Subcutaneous abdominal adipose tissue (tissue), 5 donors: ENCODE data around the gene NECTIN3.
A peak's percentile ranks its signal among the peaks of the same experiment; 100 is the strongest.

Source experiments
- H3K27ac ChIP-seq: one replicate; pipeline ENCODE4 v1.7.0; 2013; ENCODE audit warnings: low read depth, mild to moderate bottlenecking, inconsistent platforms, low read length, moderate library complexity
- H3K27me3 ChIP-seq, 5 donors: one replicate each; pipeline ENCODE4 v1.7.0; 2013; ENCODE audit warnings: low read length in 5 of 5, inconsistent platforms in 1 of 5; ENCODE audit not compliant: control insufficient read depth in 5 of 5, insufficient read depth in 4 of 5
- H3K36me3 ChIP-seq, 5 donors: one replicate each; pipeline ENCODE4 v1.7.0; 2013; ENCODE audit warnings: low read length in 5 of 5; ENCODE audit not compliant: control insufficient read depth in 5 of 5, insufficient read depth in 5 of 5
- H3K4me1 ChIP-seq, 5 donors: one replicate each; pipeline ENCODE4 v1.7.0; 2013; ENCODE audit warnings: low read length in 5 of 5, mild to moderate bottlenecking in 3 of 5, moderate library complexity in 1 of 5; ENCODE audit not compliant: control insufficient read depth in 5 of 5, insufficient read depth in 5 of 5
- H3K4me3 ChIP-seq, 5 donors: one replicate each; pipeline ENCODE4 v1.7.0; 2013; ENCODE audit warnings: low read length in 5 of 5, low read depth in 1 of 5
- H3K9ac ChIP-seq, 5 donors: one replicate each; pipeline ENCODE4 v1.7.0; 2013; ENCODE audit warnings: low read length in 5 of 5, mild to moderate bottlenecking in 4 of 5, moderate library complexity in 3 of 5
- H3K9me3 ChIP-seq, 5 donors: one replicate each; pipeline ENCODE4 v1.7.0; 2013; ENCODE audit warnings: low read length in 5 of 5; ENCODE audit not compliant: control insufficient read depth in 5 of 5
- donor health status: healthy.
- donor health status: healthy.
- donor health status: healthy.
- donor health status: healthy.
- donor health status: healthy.

The NECTIN3 gene

GRCh38 chr3:111077369-111077768 is 5.8 kb downstream of the NECTIN3 start:
- Histone ChIP-seq H3K36me3 (no peaks in the 10 kb centered on the region), H3K4me1 (peaks cover 0 to 21% (median 16%) of the 10 kb centered on the region in 5 donors), H3K9ac (no peak overlapping the region), H3K27ac (no peak overlapping the region), H3K4me3 (no peak overlapping the region), H3K27me3 (no peaks in the 10 kb centered on the region), H3K9me3 (no peaks in the 10 kb centered on the region)

- H3K9ac ChIP-seq = no peak overlapping the region
- H3K27me3 ChIP-seq = no peaks in the 10 kb centered on the region
- no peaks in the 10 kb centered on the region for H3K9me3 ChIP-seq
- peaks cover 0 to 10% (median 5%) of the 10 kb centered on the region in 5 donors for H3K4me1 ChIP-seq
- H3K27ac ChIP-seq = no peak overlapping the region
- no peaks in the 10 kb centered on the region for H3K36me3 ChIP-seq
- no peak overlapping the region for H3K4me3 ChIP-seq
Observed at GRCh38 chr3:111080413-111080812, 8.8 kb downstream of the NECTIN3 start.

GRCh38 chr3:111081008-111081545 is 9.5 kb downstream of the NECTIN3 start:
- Histone ChIP-seq H3K9me3 (no peaks in the 10 kb centered on the region), H3K9ac (no peak overlapping the region), H3K4me3 (no peak overlapping the region), H3K36me3 (no peaks in the 10 kb centered on the region), H3K27ac (no peak overlapping the region), H3K27me3 (no peaks in the 10 kb centered on the region), H3K4me1 (peaks cover 0 to 12% (median 9%) of the 10 kb centered on the region in 5 donors)

- no peaks in the 10 kb centered on the region for H3K36me3 ChIP-seq
- H3K27ac ChIP-seq = no peak overlapping the region
- peak overlapping the region in 1 of 5 donors; percentile 1 for H3K9ac ChIP-seq
- H3K27me3 ChIP-seq = no peaks in the 10 kb centered on the region
- H3K4me3 ChIP-seq = no peak overlapping the region
- H3K4me1 ChIP-seq = peaks cover 0 to 15% (median 10%) of the 10 kb centered on the region in 5 donors
- H3K9me3 ChIP-seq = no peaks in the 10 kb centered on the region
Observed at GRCh38 chr3:111084911-111085310, 13.3 kb downstream of the NECTIN3 start.

- Histone ChIP-seq H3K4me1 (peaks cover 0 to 13% (median 10%) of the 10 kb centered on the region in 5 donors), H3K27ac (no peak overlapping the region), H3K9me3 (no peaks in the 10 kb centered on the region), H3K27me3 (no peaks in the 10 kb centered on the region), H3K36me3 (no peaks in the 10 kb centered on the region), H3K9ac (no peak overlapping the region), H3K4me3 (no peak overlapping the region)
Observed at GRCh38 chr3:111087924-111088469, 16.4 kb downstream of the NECTIN3 start.

GRCh38 chr3:111096487-111097209 is 25.0 kb downstream of the NECTIN3 start:
- Histone ChIP-seq H3K27me3 (no peaks in the 10 kb centered on the region), H3K36me3 (no peaks in the 10 kb centered on the region), H3K4me1 (peaks cover 0 to 7% (median 5%) of the 10 kb centered on the region in 5 donors), H3K4me3 (no peak overlapping the region), H3K9ac (no peak overlapping the region), H3K27ac (no peak overlapping the region), H3K9me3 (no peaks in the 10 kb centered on the region)

GRCh38 chr3:111103807-111104206 is 32.2 kb downstream of the NECTIN3 start:
- no peak overlapping the region for H3K4me3 ChIP-seq
- no peak overlapping the region for H3K27ac ChIP-seq
- peaks cover 0 to 5% (median 0%) of the 10 kb centered on the region in 5 donors for H3K9me3 ChIP-seq
- H3K36me3 ChIP-seq = no peaks in the 10 kb centered on the region
- H3K27me3 ChIP-seq = no peaks in the 10 kb centered on the region
- no peak overlapping the region for H3K9ac ChIP-seq
- peaks cover 0 to 2% (median 0%) of the 10 kb centered on the region in 5 donors for H3K4me1 ChIP-seq

- no peak overlapping the region for H3K27ac ChIP-seq
- H3K27me3 ChIP-seq = no peaks in the 10 kb centered on the region
- no peaks in the 10 kb centered on the region for H3K36me3 ChIP-seq
- no peak overlapping the region for H3K4me3 ChIP-seq
- no peak overlapping the region for H3K9ac ChIP-seq
- H3K4me1 ChIP-seq = peaks cover 0 to 3% (median 0%) of the 10 kb centered on the region in 5 donors
- H3K9me3 ChIP-seq = peaks cover 0 to 5% (median 0%) of the 10 kb centered on the region in 5 donors
Observed at GRCh38 chr3:111106993-111107661, 35.5 kb downstream of the NECTIN3 start.

- H3K4me3 ChIP-seq = no peak overlapping the region
- H3K9ac ChIP-seq = no peak overlapping the region
- no peaks in the 10 kb centered on the region for H3K27me3 ChIP-seq
- peaks cover 0 to 3% (median 0%) of the 10 kb centered on the region in 5 donors for H3K4me1 ChIP-seq
- H3K27ac ChIP-seq = no peak overlapping the region
- H3K36me3 ChIP-seq = no peaks in the 10 kb centered on the region
- peaks cover 0 to 5% (median 0%) of the 10 kb centered on the region in 5 donors for H3K9me3 ChIP-seq
Observed at GRCh38 chr3:111107662-111108035, 36.0 kb downstream of the NECTIN3 start.

GRCh38 chr3:111112913-111113312 is 41.3 kb downstream of the NECTIN3 start:
- Histone ChIP-seq H3K27ac (no peak overlapping the region), H3K27me3 (no peaks in the 10 kb centered on the region), H3K36me3 (no peaks in the 10 kb centered on the region), H3K4me1 (peaks cover 0 to 3% (median 0%) of the 10 kb centered on the region in 5 donors), H3K9ac (no peak overlapping the region), H3K4me3 (no peak overlapping the region), H3K9me3 (no peaks in the 10 kb centered on the region)
